Measurements from ENCODE around the gene PPP1R26. TPM values are rescaled to one million over a fixed set of nuclear protein-coding genes. Genes with fewer than 3 reads are reported as not detected.
"Not testable (repeated sequence)": the region's sequence is repeated elsewhere in the genome, so short reads cannot be mapped to it uniquely, and the experiment has no call there.

PPP1R26 gene
- total RNA-seq, 1 experiment from 2014 or later, result 46.9 TPM

DNA sequence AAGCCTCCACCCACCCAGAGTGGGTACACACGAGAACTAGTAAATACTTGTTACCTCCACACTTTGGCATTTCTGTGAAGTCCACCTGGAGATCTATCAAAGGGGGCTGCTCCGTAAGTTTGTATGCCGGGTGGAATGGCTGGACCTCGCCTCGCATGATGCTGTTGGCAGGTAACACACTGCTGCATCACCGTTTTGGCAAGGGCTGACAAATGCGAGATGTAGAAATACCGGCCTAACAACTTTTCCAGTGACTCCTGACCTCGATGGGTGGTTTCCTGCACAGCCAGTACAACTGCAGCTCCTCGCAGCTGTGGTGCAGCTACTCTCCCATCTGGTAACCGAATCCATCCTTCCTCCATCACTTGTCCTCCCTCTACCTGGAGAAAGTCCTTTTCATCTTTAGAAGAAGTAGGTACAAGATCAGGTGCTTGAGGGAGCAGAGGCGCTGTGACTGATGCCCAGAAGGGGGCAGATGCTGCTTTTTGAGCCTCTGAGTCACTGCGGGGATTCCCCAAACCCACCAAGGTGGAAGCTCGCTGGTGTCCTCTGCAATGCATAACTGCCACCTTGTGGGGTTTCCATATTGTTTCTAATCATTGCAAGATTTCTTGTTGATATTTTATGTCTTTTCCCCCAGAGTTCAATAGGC lies 40.9 kb upstream of the PPP1R26 start:
- CTCF ChIA-PET; H3K4me3 ChIP-seq; H4K20me1 ChIP-seq (ENCODE audit: insufficient read depth); H3K9me2 ChIP-seq (ENCODE audit: insufficient read depth); intact Hi-C loops (cut with micrococcal nuclease; ENCODE audit: unreplicated experiment); BruUV-seq (replicated peaks); H3K36me3 ChIP-seq (ENCODE audit: low read depth); H2AFZ ChIP-seq; H3K9me3 ChIP-seq (ENCODE audit: insufficient read depth, low read depth); H3K27me3 ChIP-seq (ENCODE audit: insufficient read depth, low read depth); H3K27ac ChIP-seq; H3K79me2 ChIP-seq (ENCODE audit: low read depth): not testable (repeated sequence)
- Histone ChIP-seq H3F3A (ENCODE audit: insufficient read depth, low read depth) (peaks cover 18% of the 10 kb centered on the region; the same call in 1 of the 2 replicates), H3K4me1 (replicated peaks; ENCODE audit: insufficient read depth) (peaks cover 22% of the 10 kb centered on the region), H3K4me2 (peak overlapping the region; percentile 39)
- peak; percentile 78 for DNase-seq
- POLR2A ChIA-PET (ENCODE audit: unreplicated experiment), result interaction anchor here (0.7 kb wide), 1 partner anchor 165 kb away, joined by 3 read pairs; no protein-coding TSS in a partner anchor
- TF ChIP-seq, protein P1, sequence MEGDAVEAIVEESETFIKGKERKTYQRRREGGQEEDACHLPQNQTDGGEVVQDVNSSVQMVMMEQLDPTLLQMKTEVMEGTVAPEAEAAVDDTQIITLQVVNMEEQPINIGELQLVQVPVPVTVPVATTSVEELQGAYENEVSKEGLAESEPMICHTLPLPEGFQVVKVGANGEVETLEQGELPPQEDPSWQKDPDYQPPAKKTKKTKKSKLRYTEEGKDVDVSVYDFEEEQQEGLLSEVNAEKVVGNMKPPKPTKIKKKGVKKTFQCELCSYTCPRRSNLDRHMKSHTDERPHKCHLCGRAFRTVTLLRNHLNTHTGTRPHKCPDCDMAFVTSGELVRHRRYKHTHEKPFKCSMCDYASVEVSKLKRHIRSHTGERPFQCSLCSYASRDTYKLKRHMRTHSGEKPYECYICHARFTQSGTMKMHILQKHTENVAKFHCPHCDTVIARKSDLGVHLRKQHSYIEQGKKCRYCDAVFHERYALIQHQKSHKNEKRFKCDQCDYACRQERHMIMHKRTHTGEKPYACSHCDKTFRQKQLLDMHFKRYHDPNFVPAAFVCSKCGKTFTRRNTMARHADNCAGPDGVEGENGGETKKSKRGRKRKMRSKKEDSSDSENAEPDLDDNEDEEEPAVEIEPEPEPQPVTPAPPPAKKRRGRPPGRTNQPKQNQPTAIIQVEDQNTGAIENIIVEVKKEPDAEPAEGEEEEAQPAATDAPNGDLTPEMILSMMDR (conservative IDR thresholded peaks at IDR 0.05), result peak; percentile 59

DNA sequence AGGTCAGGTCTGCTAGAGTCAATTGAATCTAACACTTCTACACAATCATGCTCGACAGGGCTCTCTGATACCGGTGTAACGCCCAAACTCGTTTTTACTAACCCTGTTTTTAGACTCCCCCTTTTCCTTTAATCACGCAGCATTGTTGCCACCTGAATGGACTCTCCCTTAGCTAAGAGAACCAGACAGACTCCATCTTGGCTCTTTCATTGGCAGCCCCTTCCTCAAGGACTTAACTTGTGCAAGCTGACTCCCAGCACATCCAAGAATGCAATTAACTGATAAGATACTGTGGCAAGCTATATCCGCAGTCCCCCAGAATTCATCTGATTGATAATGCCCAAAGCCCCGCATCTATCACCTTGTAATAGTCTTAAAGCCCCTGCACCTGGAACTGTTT lies 40.1 kb upstream of the PPP1R26 start:
- H4K20me1 ChIP-seq (ENCODE audit: insufficient read depth); DNase-seq; H3K36me3 ChIP-seq (ENCODE audit: low read depth); H3K9me2 ChIP-seq (ENCODE audit: insufficient read depth); H3K27ac ChIP-seq; H3K79me2 ChIP-seq (ENCODE audit: low read depth); intact Hi-C loops (cut with micrococcal nuclease; ENCODE audit: unreplicated experiment); POLR2A ChIA-PET (ENCODE audit: unreplicated experiment); H3K9me3 ChIP-seq (ENCODE audit: insufficient read depth, low read depth); BruUV-seq (replicated peaks); H3K4me3 ChIP-seq; CTCF ChIA-PET; H2AFZ ChIP-seq; H3K27me3 ChIP-seq (ENCODE audit: insufficient read depth, low read depth): not testable (repeated sequence)
- H3F3A ChIP-seq (ENCODE audit: insufficient read depth, low read depth), result peaks cover 18% of the 10 kb centered on the region; the same call in 1 of the 2 replicates
- peaks cover 22% of the 10 kb centered on the region for H3K4me1 ChIP-seq (replicated peaks; ENCODE audit: insufficient read depth)
- H3K4me2 ChIP-seq, result peak overlapping the region; percentile 39; the same call in 1 of the 2 replicates

DNA sequence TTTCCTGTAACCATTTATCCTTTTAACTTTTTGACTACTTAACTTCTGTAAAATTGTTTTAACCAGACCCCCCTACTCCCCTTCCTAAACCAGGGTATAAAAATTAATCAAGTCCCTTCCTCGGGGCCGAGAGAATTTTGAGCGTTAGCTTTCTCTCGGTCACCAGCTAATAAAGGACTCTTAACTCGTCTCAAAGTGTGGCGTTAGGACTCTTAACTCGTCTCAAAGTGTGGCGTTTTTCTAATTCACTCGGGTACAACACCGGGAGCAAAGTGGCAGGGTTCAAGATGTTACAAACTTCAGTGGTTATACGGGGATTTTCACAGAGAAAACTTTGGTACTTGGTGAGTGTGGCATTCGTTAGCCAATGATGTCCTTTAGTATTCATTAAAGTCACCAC lies 39.7 kb upstream of the PPP1R26 start:
- H3K4me1 ChIP-seq (replicated peaks; ENCODE audit: insufficient read depth), result peaks cover 22% of the 10 kb centered on the region
- no peak overlapping the region for H3K4me3 ChIP-seq
- no peak overlapping the region for H2AFZ ChIP-seq
- BruUV-seq (replicated peaks), result no TSS peak
- no peaks in the 10 kb centered on the region for H3K9me2 ChIP-seq (ENCODE audit: insufficient read depth)
- POLR2A ChIA-PET (ENCODE audit: unreplicated experiment), result no interaction called here
- intact Hi-C loops (cut with micrococcal nuclease; ENCODE audit: unreplicated experiment), result no loop called here
- 0 out of 2 replicates have a peak, but pooled peaks cover 3% of the 10 kb centered on the region for H3K9me3 ChIP-seq (ENCODE audit: insufficient read depth, low read depth)
- no peak overlapping the region for H3K4me2 ChIP-seq
- H4K20me1 ChIP-seq (ENCODE audit: insufficient read depth), result no peaks in the 10 kb centered on the region
- DNase-seq, result no peak
- H3K36me3 ChIP-seq (ENCODE audit: low read depth), result no peaks in the 10 kb centered on the region
- no peak overlapping the region for H3K27ac ChIP-seq
- TF ChIP-seq, protein P1 (conservative IDR thresholded peaks at IDR 0.05), result no peak
- TF ChIP-seq EZH2 (IDR thresholded peaks at IDR 0.05; ENCODE audit: low read depth), result no peak
- peaks cover 18% of the 10 kb centered on the region; the same call in 1 of the 2 replicates for H3F3A ChIP-seq (ENCODE audit: insufficient read depth, low read depth)
- H3K79me2 ChIP-seq (ENCODE audit: low read depth), result no peaks in the 10 kb centered on the region
- no peaks in the 10 kb centered on the region for H3K27me3 ChIP-seq (ENCODE audit: insufficient read depth, low read depth)
- CTCF ChIA-PET, result no interaction called here

DNA sequence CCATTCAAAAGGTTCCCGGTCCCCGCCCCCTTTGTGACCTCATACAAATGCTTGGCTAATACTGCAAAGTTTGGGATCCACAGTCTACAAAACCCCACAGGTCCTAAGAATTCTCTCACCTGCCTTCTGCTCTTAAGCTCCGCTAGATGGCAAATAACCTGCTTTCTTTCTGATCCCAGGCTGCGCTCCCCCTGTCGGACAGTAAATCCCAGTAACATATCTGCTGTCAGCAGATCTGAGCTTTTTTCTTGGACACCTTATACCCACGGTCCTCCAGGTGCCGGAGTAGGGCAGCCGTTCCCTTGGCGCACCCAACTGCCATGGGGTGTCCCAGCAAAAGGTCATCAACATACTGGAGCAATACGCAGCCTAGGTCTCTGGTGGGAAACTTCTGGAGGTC lies 39.0 kb upstream of the PPP1R26 start:
- CTCF ChIA-PET, result no interaction called here
- BruUV-seq (replicated peaks), result no TSS peak
- Histone ChIP-seq H3K9me2 (ENCODE audit: insufficient read depth) (no peaks in the 10 kb centered on the region), H2AFZ (no peak overlapping the region), H3K36me3 (ENCODE audit: low read depth) (no peaks in the 10 kb centered on the region), H3K27me3 (ENCODE audit: insufficient read depth, low read depth) (no peaks in the 10 kb centered on the region), H4K20me1 (ENCODE audit: insufficient read depth) (no peaks in the 10 kb centered on the region), H3K9me3 (ENCODE audit: insufficient read depth, low read depth) (0 out of 2 replicates have a peak, but pooled peaks cover 3% of the 10 kb centered on the region), H3K4me3 (no peak overlapping the region), H3F3A (ENCODE audit: insufficient read depth, low read depth) (peaks cover 18% of the 10 kb centered on the region; the same call in 1 of the 2 replicates), H3K4me1 (replicated peaks; ENCODE audit: insufficient read depth) (peaks cover 22% of the 10 kb centered on the region), H3K79me2 (ENCODE audit: low read depth) (no peaks in the 10 kb centered on the region), H3K27ac (no peak overlapping the region), H3K4me2 (no peak overlapping the region)
- intact Hi-C loops (cut with micrococcal nuclease; ENCODE audit: unreplicated experiment), result no loop called here
- POLR2A ChIA-PET (ENCODE audit: unreplicated experiment), result no interaction called here
- TF ChIP-seq EZH2 (IDR thresholded peaks at IDR 0.05; ENCODE audit: low read depth), result no peak
- TF ChIP-seq, protein P1 (conservative IDR thresholded peaks at IDR 0.05), result no peak
- DNase-seq, result no peak

DNA sequence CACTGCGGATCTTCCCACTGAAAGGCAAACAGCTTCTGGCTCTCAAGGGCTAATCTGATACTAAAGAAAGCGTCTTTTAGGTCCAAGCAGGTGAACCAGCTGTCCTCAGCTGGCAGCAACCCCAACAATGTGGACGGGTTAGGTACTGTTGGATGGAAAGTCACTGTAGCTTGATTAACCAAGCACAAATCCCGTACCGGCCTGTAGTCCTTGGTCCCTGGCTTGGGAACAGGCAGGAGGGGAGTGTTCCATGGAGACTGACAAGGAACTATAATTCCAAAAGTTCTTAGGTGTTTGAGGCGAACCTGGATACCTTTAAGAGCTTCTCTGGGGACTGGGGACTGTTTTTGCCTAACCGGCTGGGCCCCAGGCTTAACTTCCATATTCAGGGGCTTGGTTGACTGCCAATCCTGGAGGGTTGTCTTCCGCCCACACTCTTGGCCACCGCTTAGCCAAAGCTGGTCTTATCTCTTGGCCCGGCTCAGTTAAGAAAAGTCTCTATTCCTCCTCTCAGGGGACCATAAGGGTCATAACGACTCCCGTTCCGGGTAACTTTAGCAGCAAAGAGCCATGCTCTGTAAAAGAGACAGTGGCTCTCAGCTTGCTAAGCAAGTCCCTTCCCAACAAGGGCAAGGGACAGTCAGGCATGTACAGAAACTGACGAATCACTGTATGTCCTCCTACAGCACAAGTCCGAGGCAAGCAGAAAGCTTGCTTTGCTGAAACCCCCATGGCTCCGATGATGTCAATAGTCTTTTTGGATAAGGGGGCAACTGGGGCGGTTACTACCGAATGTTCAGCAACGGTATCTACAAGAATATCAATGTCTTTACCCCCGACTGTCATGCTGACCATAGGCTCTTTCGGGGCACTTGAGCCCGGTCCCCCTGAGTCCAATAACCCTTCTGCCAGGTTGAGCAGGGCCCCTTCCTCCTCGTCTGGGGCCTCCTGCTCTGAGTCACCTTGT lies 38.2 kb upstream of the PPP1R26 start:
- POLR2A ChIA-PET (ENCODE audit: unreplicated experiment); H2AFZ ChIP-seq; H3K36me3 ChIP-seq (ENCODE audit: low read depth); CTCF ChIA-PET; BruUV-seq (replicated peaks); H3K4me3 ChIP-seq; H3K9me3 ChIP-seq (ENCODE audit: insufficient read depth, low read depth); H3K4me2 ChIP-seq; H3K27me3 ChIP-seq (ENCODE audit: insufficient read depth, low read depth); H3K27ac ChIP-seq; H3K79me2 ChIP-seq (ENCODE audit: low read depth); intact Hi-C loops (cut with micrococcal nuclease; ENCODE audit: unreplicated experiment); H3K9me2 ChIP-seq (ENCODE audit: insufficient read depth); H4K20me1 ChIP-seq (ENCODE audit: insufficient read depth): not testable (repeated sequence)
- Histone ChIP-seq H3K4me1 (replicated peaks; ENCODE audit: insufficient read depth) (peaks cover 22% of the 10 kb centered on the region), H3F3A (ENCODE audit: insufficient read depth, low read depth) (peaks cover 18% of the 10 kb centered on the region; the same call in 1 of the 2 replicates)
- DNase-seq, result peak in 1 of 2 experiments; percentile 31

Data from PC-9 (cell line).